ENCODE data around the gene SMG7.

SMG7 gene

GRCh38 chr1:183512450-183512849 lies 40.2 kb downstream of the SMG7 start:
- no peak for DNase-seq (ENCODE audit: low read depth in 2 of 2)

- DNase-seq (ENCODE audit: low read depth in 2 of 2), result no peak
Observed at GRCh38 chr1:183514235-183514634, 41.9 kb downstream of the SMG7 start.

GRCh38 chr1:183515002-183515689 lies 42.8 kb downstream of the SMG7 start:
- no peak for DNase-seq (ENCODE audit: low read depth in 2 of 2)

- no peak for DNase-seq (ENCODE audit: low read depth in 2 of 2)
Observed at GRCh38 chr1:183516725-183517124, 44.4 kb downstream of the SMG7 start.

GRCh38 chr1:183517401-183517800 lies 45.1 kb downstream of the SMG7 start:
- no peak for DNase-seq (ENCODE audit: low read depth in 2 of 2)

GRCh38 chr1:183520379-183520778 lies 48.1 kb downstream of the SMG7 start:
- no peak for DNase-seq (ENCODE audit: low read depth in 2 of 2)

- no peak for DNase-seq (ENCODE audit: low read depth in 2 of 2)
Observed at GRCh38 chr1:183522104-183522503, 49.8 kb downstream of the SMG7 start.

- DNase-seq (ENCODE audit: low read depth in 2 of 2), result no peak
Observed at GRCh38 chr1:183528577-183528976, 56.3 kb downstream of the SMG7 start.

- no peak for DNase-seq (ENCODE audit: low read depth in 2 of 2)
Observed at GRCh38 chr1:183533617-183534174, 61.4 kb downstream of the SMG7 start.

GRCh38 chr1:183537405-183537804 lies 65.1 kb downstream of the SMG7 start:
- no peak for DNase-seq (ENCODE audit: low read depth in 2 of 2)

- no peak for DNase-seq (ENCODE audit: low read depth in 2 of 2)
Observed at GRCh38 chr1:183543619-183544204, 71.4 kb downstream of the SMG7 start.

- DNase-seq (ENCODE audit: low read depth in 2 of 2), result no peak
Observed at GRCh38 chr1:183544598-183545297, 72.4 kb downstream of the SMG7 start.

GRCh38 chr1:183546427-183546826 lies 74.1 kb downstream of the SMG7 start:
- DNase-seq (ENCODE audit: low read depth in 2 of 2), result no peak

GRCh38 chr1:183548116-183548515 lies 75.8 kb downstream of the SMG7 start:
- no peak for DNase-seq (ENCODE audit: low read depth in 2 of 2)

- DNase-seq (ENCODE audit: low read depth in 2 of 2), result no peak
Observed at GRCh38 chr1:183550915-183551314, 78.6 kb downstream of the SMG7 start.

- DNase-seq (ENCODE audit: low read depth in 2 of 2), result no peak
Observed at GRCh38 chr1:183551924-183552323, 79.6 kb downstream of the SMG7 start.

GRCh38 chr1:183552441-183552840 lies 80.1 kb downstream of the SMG7 start:
- no peak for DNase-seq (ENCODE audit: low read depth in 2 of 2)

- no peak for DNase-seq (ENCODE audit: low read depth in 2 of 2)
Observed at GRCh38 chr1:183552891-183553290, 80.6 kb downstream of the SMG7 start.

- DNase-seq (ENCODE audit: low read depth in 2 of 2), result no peak
Observed at GRCh38 chr1:183553331-183553730, 81.0 kb downstream of the SMG7 start.

- no peak for DNase-seq (ENCODE audit: low read depth in 2 of 2)
Observed at GRCh38 chr1:183553764-183554163, 81.5 kb downstream of the SMG7 start.

GRCh38 chr1:183554577-183554976 lies 82.3 kb downstream of the SMG7 start:
- no peak for DNase-seq (ENCODE audit: low read depth in 2 of 2)

- DNase-seq (ENCODE audit: low read depth in 2 of 2), result no peak
Observed at GRCh38 chr1:183559061-183559460, 86.8 kb downstream of the SMG7 start.

- DNase-seq (ENCODE audit: low read depth in 2 of 2), result no peak
Observed at GRCh38 chr1:183562701-183563100, 90.4 kb downstream of the SMG7 start.

All from stimulated activated CD8-positive, alpha-beta memory T cell treated with anti-CD3 and anti-CD28 coated beads, Interleukin-2, amount 100 ng/mL, for 1 hour (primary cell).